ENCODE results near the gene CDH13. TPM values are rescaled to one million over a fixed set of nuclear protein-coding genes. Genes with fewer than 3 reads are reported as not detected.

CDH13 gene
- total and polyA plus RNA-seq, 2 of the 8 experiments (the other 6 are each of a cell fraction or from before 2014, with no cell fraction given) = 2.3 to 2.4 TPM

DNA sequence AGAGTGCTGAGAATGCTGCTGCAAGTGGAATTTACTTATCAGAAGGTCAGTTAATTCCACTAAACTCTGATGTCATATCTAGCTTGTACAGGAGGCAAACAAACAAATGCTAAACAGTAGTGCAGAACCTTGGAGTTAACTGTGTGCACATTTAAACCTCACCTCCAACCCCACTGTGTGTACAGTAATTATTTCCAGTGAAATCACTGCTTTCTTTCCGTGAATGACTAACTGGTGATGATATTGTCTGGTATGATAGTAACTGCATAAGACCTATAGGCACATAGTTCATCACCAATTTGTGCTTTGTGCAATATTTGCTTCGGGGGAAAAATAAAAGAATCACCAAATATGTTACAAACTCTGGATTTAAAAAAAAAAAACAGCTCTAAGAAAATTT lies 688.5 kb downstream of the CDH13 start:
- Histone ChIP-seq H3K9me3 (ENCODE audit: insufficient read depth in 2 of 2, low read depth in 1 of 2, low read length in 1 of 2) (no peaks in the 10 kb centered on the region), H3K79me1 (ENCODE audit: low read depth, low read length) (no peaks in the 10 kb centered on the region; the same call in 1 of the 2 replicates), H4K5ac (ENCODE audit: insufficient read length, low read depth, low read length) (no peak overlapping the region), H2BK12ac (ENCODE audit: low read depth, low read length) (no peak overlapping the region), H3K36me3 (ENCODE audit: control insufficient read depth in 2 of 4, insufficient read depth in 4 of 4, low read length in 3 of 4) (no peaks in the 10 kb centered on the region), H3K14ac (ENCODE audit: insufficient read length) (no peak overlapping the region), H2BK120ac (replicated peaks; ENCODE audit: low read depth, low read length) (no peak overlapping the region), H4K91ac (replicated peaks; ENCODE audit: insufficient read length, low read length) (no peak overlapping the region), H3K18ac (ENCODE audit: extremely low read depth, low read length) (no peak overlapping the region), H3K56ac (replicated peaks; ENCODE audit: insufficient read length, low read depth, low read length) (no peak overlapping the region), H3K23ac (ENCODE audit: insufficient read length) (no peak overlapping the region), H3K4me1 (replicated peaks in 1 of 4; ENCODE audit: control insufficient read depth in 3 of 4, insufficient read depth in 4 of 4, low read length in 3 of 4) (no peaks in the 10 kb centered on the region), H3K27ac (ENCODE audit: low read depth, low read length) (no peak overlapping the region), H3K27me3 (replicated peaks in 1 of 4; ENCODE audit: control insufficient read depth in 3 of 4, extremely low read depth in 1 of 4, insufficient read depth in 3 of 4, low read length in 3 of 4) (no peaks in the 10 kb centered on the region), H2AFZ (ENCODE audit: low read length) (no peak overlapping the region), H2BK5ac (ENCODE audit: low read depth, low read length) (no peak overlapping the region), H2AK5ac (ENCODE audit: low read depth, low read length) (no peak overlapping the region), H4K20me1 (replicated peaks in 1 of 2; ENCODE audit: control insufficient read depth in 1 of 2, insufficient read depth in 2 of 2, low read length in 2 of 2) (no peaks in the 10 kb centered on the region), H3K4me2 (ENCODE audit: insufficient read depth in 1 of 2, low read depth in 2 of 2, low read length in 2 of 2) (no peak overlapping the region), H2BK20ac (ENCODE audit: low read length) (no peak overlapping the region), H3K79me2 (ENCODE audit: control insufficient read depth in 1 of 2, insufficient read depth in 2 of 2, low read length in 2 of 2) (no peaks in the 10 kb centered on the region), H3K4ac (replicated peaks; ENCODE audit: insufficient read length, low read depth, low read length) (no peak overlapping the region), H2BK15ac (ENCODE audit: low read length) (no peak overlapping the region), H3K23me2 (ENCODE audit: low read depth, low read length) (no peaks in the 10 kb centered on the region), H3K9ac (replicated peaks in 1 of 4; ENCODE audit: extremely low read depth in 1 of 4, low read depth in 3 of 4, low read length in 3 of 4) (no peak overlapping the region), H3K4me3 (ENCODE audit: extremely low read depth in 1 of 4, insufficient read depth in 2 of 4, low read depth in 3 of 4, low read length in 4 of 4) (no peak overlapping the region), H4K8ac (ENCODE audit: extremely low read depth, insufficient read depth, low read length) (no peak overlapping the region)
- FAIRE-seq = no peak
- WGBS, 2 experiments (ENCODE audit: extremely low coverage in 1 of 2, insufficient coverage in 1 of 2, insufficient read length in 1 of 2, insufficient replicate concordance in 2 of 2, low coverage in 1 of 2, low lambda C conversion rate in 2 of 2, missing lambda C conversion rate in 1 of 2) = 98% methylated on average over 2 of the region's 2 CpGs; no CpG with 5 or more reads in 1 of the 2 experiments
- POLR2A ChIA-PET (ENCODE audit: partially characterized antibody) = no interaction called here
- no peak for TF ChIP-seq SUZ12 (IDR thresholded peaks at IDR 0.05; ENCODE audit: low read length)
- TF ChIP-seq BRCA1 (IDR thresholded peaks at IDR 0.05; ENCODE audit: low read depth, low read length) = no peak
- no peak for TF ChIP-seq MAFK (IDR thresholded peaks at IDR 0.05; ENCODE audit: low read depth, low read length)
- TF ChIP-seq HDAC6 (IDR thresholded peaks at IDR 0.05; ENCODE audit: low read depth, low read length) = no peak
- TF ChIP-seq ZNF274 (IDR thresholded peaks at IDR 0.05; ENCODE audit: borderline replicate concordance, extremely low read depth, low read length) = no peak
- TF ChIP-seq SRF (IDR thresholded peaks at IDR 0.05; ENCODE audit: low read depth, low read length) = no peak
- TF ChIP-seq CREB1 (IDR thresholded peaks at IDR 0.05) = no peak
- no peak for TF ChIP-seq JUN (IDR thresholded peaks at IDR 0.05; ENCODE audit: low read depth, low read length)
- TF ChIP-seq GTF2F1 (IDR thresholded peaks at IDR 0.05; ENCODE audit: borderline replicate concordance, low read depth, low read length) = no peak
- no peak for TF ChIP-seq PHF8 (conservative IDR thresholded peaks at IDR 0.05; ENCODE audit: low read depth, low read length)
- TF ChIP-seq JUND (IDR thresholded peaks at IDR 0.05; ENCODE audit: low read length) = no peak
- TF ChIP-seq SIN3A (conservative IDR thresholded peaks at IDR 0.05 in 1 of 2, IDR thresholded peaks at IDR 0.05 in 1 of 2; ENCODE audit: low read depth in 1 of 2, low read length in 2 of 2) = no peak
- no peak for TF ChIP-seq CHD1 (IDR thresholded peaks at IDR 0.05; ENCODE audit: low read depth, low read length)
- DNase-seq (ENCODE audit: low read depth in 1 of 2, low spot score in 2 of 2) = no peak
- CTCF ChIA-PET (ENCODE audit: partially characterized antibody) = interaction anchor here (2.1 kb wide), 1 partner anchor 40 kb away, joined by 5 read pairs; no protein-coding TSS in a partner anchor
